ENCODE data around the gene IFITM1. TPM values are rescaled to one million over a fixed set of nuclear protein-coding genes. Genes with fewer than 3 reads are reported as not detected.
"Not testable (repeated sequence)": the region's sequence is repeated elsewhere in the genome, so short reads cannot be mapped to it uniquely, and the experiment has no call there.

The IFITM1 gene
- total RNA-seq, 6 donors from 2014 or later: 16.8 to 119 (median 74.5) TPM

- ATAC-seq (ENCODE audit: low FRiP score in 2 of 2) (no peak), DNase-seq (peak in 1 of 2 donors; percentile 88)
- peaks cover 0 to 9% (median 0%) of the 10 kb centered on the region in 4 donors for H3K27me3 ChIP-seq
- H3K4me1 ChIP-seq: peaks cover 42 to 65% (median 46%) of the 10 kb centered on the region in 4 donors
- no peaks in the 10 kb centered on the region for H3K9me3 ChIP-seq
- 34 to 63% methylated on average over 23 to 48 of the region's 64 CpGs for WGBS, 2 donors
- TF ChIP-seq, protein P1, sequence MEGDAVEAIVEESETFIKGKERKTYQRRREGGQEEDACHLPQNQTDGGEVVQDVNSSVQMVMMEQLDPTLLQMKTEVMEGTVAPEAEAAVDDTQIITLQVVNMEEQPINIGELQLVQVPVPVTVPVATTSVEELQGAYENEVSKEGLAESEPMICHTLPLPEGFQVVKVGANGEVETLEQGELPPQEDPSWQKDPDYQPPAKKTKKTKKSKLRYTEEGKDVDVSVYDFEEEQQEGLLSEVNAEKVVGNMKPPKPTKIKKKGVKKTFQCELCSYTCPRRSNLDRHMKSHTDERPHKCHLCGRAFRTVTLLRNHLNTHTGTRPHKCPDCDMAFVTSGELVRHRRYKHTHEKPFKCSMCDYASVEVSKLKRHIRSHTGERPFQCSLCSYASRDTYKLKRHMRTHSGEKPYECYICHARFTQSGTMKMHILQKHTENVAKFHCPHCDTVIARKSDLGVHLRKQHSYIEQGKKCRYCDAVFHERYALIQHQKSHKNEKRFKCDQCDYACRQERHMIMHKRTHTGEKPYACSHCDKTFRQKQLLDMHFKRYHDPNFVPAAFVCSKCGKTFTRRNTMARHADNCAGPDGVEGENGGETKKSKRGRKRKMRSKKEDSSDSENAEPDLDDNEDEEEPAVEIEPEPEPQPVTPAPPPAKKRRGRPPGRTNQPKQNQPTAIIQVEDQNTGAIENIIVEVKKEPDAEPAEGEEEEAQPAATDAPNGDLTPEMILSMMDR (IDR thresholded peaks at IDR 0.05): peak in 1 of 6 experiments; percentile 31
- TF ChIP-seq POLR2AphosphoS5 (IDR thresholded peaks at IDR 0.05): peak; percentile 26 to 39
- TF ChIP-seq POLR2A (IDR thresholded peaks at IDR 0.05): peak in 2 of 4 donors; percentile 19 to 34
- no peak for TF ChIP-seq EP300 (IDR thresholded peaks at IDR 0.05)
- peak overlapping the region; percentile 42 to 67 (median 47) for H3K4me3 ChIP-seq
- H3K27ac ChIP-seq: peak overlapping the region; percentile 61 to 97 (median 94)
- H3K36me3 ChIP-seq: peaks cover 0 to 4% (median 0%) of the 10 kb centered on the region in 4 donors
These were observed 2.3 kb downstream of the IFITM1 start for GRCh38 chr11:316031-316701.

GRCh38 chr11:316891-317301, 3.1 kb downstream of the IFITM1 start:
- WGBS, 2 donors: 79 to 82% methylated on average over 7 of the region's 7 CpGs

GRCh38 chr11:317668-318404, 4.0 kb downstream of the IFITM1 start:
- not testable (repeated sequence) for H3K27me3 ChIP-seq, H3K9me3 ChIP-seq, DNase-seq, H3K36me3 ChIP-seq
- Histone ChIP-seq H3K27ac (peak overlapping the region; percentile 61 to 97 (median 94)), H3K4me1 (peaks cover 30 to 53% (median 35%) of the 10 kb centered on the region in 4 donors), H3K4me3 (peak overlapping the region in 3 of 4 donors; percentile 13 to 37 (median 24))
- peak in 1 of 2 donors; percentile 0 for ATAC-seq (ENCODE audit: low FRiP score in 2 of 2)
- 52 to 72% methylated on average over 5 to 10 of the region's 30 CpGs for WGBS, 2 donors

More at GRCh38 chr11:316891-317301, 3.1 kb downstream of the IFITM1 start:
- DNase-seq (no peak), ATAC-seq (ENCODE audit: low FRiP score in 2 of 2) (no peak)
- H3K36me3 ChIP-seq: peaks cover 0 to 4% (median 0%) of the 10 kb centered on the region in 4 donors
- H3K4me3 ChIP-seq: peak overlapping the region in 2 of 4 donors; percentile 50 to 67
- H3K4me1 ChIP-seq: peaks cover 39 to 62% (median 43%) of the 10 kb centered on the region in 4 donors
- TF ChIP-seq POLR2A (IDR thresholded peaks at IDR 0.05): no peak
- TF ChIP-seq POLR2AphosphoS5 (IDR thresholded peaks at IDR 0.05): no peak
- TF ChIP-seq EP300 (IDR thresholded peaks at IDR 0.05): no peak
- TF ChIP-seq, protein P1 (IDR thresholded peaks at IDR 0.05): no peak
- peak overlapping the region; percentile 61 to 97 (median 94) for H3K27ac ChIP-seq
- no peaks in the 10 kb centered on the region for H3K9me3 ChIP-seq
- peaks cover 0 to 9% (median 0%) of the 10 kb centered on the region in 4 donors for H3K27me3 ChIP-seq

DNA sequence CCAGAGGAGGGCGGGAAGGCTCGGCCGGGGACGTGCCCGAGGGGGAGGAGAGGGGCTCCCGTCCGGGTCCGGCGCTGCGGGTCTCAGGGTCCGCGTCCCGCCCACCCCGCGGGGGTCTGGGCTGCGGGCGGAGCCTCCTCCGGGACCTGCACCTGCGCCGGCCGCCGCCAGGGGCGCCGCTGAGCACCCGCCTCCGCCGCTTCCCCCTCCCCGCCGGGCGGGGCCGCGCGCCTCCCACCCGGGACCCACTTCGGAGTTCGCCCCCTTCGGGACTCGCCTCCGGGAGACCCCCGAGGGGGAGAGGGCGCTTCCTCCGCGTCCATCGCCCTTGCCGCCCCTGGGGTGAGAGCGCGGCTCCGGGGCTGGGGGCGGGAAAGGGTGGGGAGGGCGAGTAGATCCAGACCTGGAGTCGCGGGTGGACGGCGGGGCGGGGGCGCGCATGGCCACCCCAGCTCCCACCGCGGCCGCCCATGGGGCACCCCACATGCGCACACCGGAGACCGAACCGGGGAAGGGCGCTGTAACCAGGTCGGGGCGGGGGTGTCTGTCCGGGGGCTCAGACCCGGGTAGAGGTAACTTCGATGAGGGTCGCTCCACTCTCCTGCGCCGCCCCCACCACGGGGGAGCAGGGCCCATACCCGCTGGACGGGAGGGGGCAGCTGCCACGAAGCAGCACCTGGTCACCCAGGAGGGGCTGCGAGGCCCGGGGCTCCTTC, 4.7 kb downstream of the IFITM1 start:
- H3K36me3 ChIP-seq, H3K9me3 ChIP-seq, H3K27me3 ChIP-seq: not testable (repeated sequence)
- peak overlapping the region; percentile 94 to 99 (median 97) for H3K27ac ChIP-seq
- H3K4me1 ChIP-seq: peaks cover 23 to 45% (median 30%) of the 10 kb centered on the region in 4 donors
- WGBS, 2 donors: no CpG with 5 or more reads among the region's 79 CpGs
- ATAC-seq (ENCODE audit: low FRiP score in 2 of 2): peak; percentile 73 to 89
- peak in 1 of 2 donors; percentile 84 for DNase-seq
- peak overlapping the region; percentile 59 to 76 (median 63) for H3K4me3 ChIP-seq

DNA sequence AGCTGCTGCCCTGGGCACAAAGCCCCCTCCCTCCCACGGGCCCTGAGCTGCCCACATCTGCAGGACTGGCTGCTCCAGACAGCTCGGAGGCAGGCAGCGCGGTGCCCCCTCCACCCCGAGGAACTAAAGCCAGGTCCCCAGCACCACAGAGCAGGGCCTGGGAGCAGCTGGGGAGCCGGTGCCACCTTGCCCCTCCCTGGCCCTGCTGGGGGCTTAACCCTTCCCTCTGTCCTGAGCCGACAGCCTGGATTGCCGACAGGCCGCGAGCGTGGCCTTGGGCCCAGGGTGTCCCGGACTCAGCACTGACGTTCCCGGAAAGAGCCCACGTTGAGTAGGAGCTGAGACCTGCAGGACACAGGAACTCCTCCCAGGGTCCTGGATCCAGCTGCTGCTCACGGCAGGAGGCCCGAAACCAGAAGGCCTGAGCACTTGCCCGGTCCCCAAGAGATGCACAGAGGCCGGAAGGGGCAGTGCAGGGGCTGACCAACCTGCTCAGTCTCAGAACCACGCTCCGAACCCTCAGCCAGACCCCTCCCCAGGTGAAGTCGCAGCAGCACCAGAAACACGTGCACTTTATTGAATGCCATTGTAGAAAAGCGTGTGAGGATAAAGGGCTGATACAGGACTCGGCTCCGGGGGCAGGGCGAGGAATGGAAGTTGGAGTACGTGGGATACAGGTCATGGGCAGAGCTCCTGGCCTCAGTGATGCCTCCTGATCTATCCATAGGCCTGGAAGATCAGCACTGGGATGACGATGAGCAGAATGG, 5.5 kb downstream of the IFITM1 start:
- ATAC-seq (ENCODE audit: low FRiP score in 2 of 2) (peak; percentile 49 to 70), DNase-seq (peak; percentile 34 to 89)
- 24 to 28% methylated on average over 11 to 16 of the region's 29 CpGs for WGBS, 2 donors
- H3K9me3 ChIP-seq, H3K27me3 ChIP-seq, H3K36me3 ChIP-seq: not testable (repeated sequence)
- Histone ChIP-seq H3K4me1 (peaks cover 20 to 39% (median 31%) of the 10 kb centered on the region in 4 donors), H3K4me3 (peak overlapping the region; percentile 59 to 79 (median 70)), H3K27ac (peak overlapping the region; percentile 91 to 99 (median 97))
- TF ChIP-seq, protein P1 (IDR thresholded peaks at IDR 0.05): peak in 4 of 6 experiments; percentile 4 to 38 (median 24)
- peak; percentile 10 to 50 for TF ChIP-seq POLR2AphosphoS5 (IDR thresholded peaks at IDR 0.05)

DNA sequence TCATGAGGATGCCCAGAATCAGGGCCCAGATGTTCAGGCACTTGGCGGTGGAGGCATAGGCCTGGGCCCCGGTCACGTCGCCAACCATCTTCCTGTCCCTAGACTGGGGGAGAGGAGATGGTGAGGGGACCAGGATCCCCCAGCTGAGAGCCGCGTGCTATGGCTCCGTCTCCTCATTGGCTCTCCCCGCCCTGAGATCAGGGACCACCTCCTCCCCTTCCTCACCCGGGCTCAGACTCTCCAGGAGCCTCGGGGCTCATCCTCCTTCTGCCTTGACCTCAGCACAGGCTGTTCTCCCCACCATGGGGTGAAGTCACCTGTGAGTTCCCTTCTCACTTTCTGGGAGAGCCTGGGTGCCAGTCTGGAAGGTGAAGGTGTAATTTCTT, 6.0 kb downstream of the IFITM1 start:
- peak in 1 of 2 donors; percentile 27 for DNase-seq
- ATAC-seq (ENCODE audit: low FRiP score in 2 of 2): peak; percentile 11 to 37
- Histone ChIP-seq H3K4me1 (peaks cover 25 to 36% (median 34%) of the 10 kb centered on the region in 4 donors), H3K27ac (peak overlapping the region; percentile 91 to 99 (median 97)), H3K4me3 (peak overlapping the region; percentile 59 to 79 (median 70))
- H3K27me3 ChIP-seq, H3K36me3 ChIP-seq, H3K9me3 ChIP-seq: not testable (repeated sequence)
- 10 to 39% methylated on average over 4 to 9 of the region's 10 CpGs for WGBS, 2 donors
